22Rv1 (cell line): Measurements from ENCODE around the gene TBL2.

Experiments used
- H3K27ac ChIP-seq: fragments of 450-650 bp; 2 replicates; pipeline ENCODE4 v1.5.1; 2017
- CTCF ChIP-seq: fragments of 450-650 bp; IDR thresholded peaks from 2 replicates; pipeline ENCODE4 v1.5.1; 2017; ENCODE audit warnings: mild to moderate bottlenecking
- ZFX ChIP-seq: fragments of 450-650 bp; IDR thresholded peaks from 2 replicates; pipeline ENCODE4 v1.6.1; 2017; ENCODE audit warnings: antibody characterized with exemption, borderline replicate concordance

The TBL2 gene

GRCh38 chr7:73599916-73600315 lies 21.5 kb upstream of the TBL2 start:
- no peak for TF ChIP-seq CTCF
- TF ChIP-seq ZFX, result no peak
- no peak overlapping the region for H3K27ac ChIP-seq

- H3K27ac ChIP-seq, result no peak overlapping the region
- TF ChIP-seq CTCF (no peak), ZFX (no peak)
Measured at GRCh38 chr7:73599151-73599882, 20.9 kb upstream of the TBL2 start.

GRCh38 chr7:73597978-73598782 lies 19.8 kb upstream of the TBL2 start:
- TF ChIP-seq CTCF (no peak), ZFX (no peak)
- H3K27ac ChIP-seq, result no peak overlapping the region

GRCh38 chr7:73596191-73597065 lies 18.0 kb upstream of the TBL2 start:
- no peak overlapping the region for H3K27ac ChIP-seq
- TF ChIP-seq ZFX, result no peak
- TF ChIP-seq CTCF, result no peak

- TF ChIP-seq CTCF (no peak), ZFX (no peak)
- no peak overlapping the region for H3K27ac ChIP-seq
Measured at GRCh38 chr7:73595358-73595757, 17.0 kb upstream of the TBL2 start.

- no peak overlapping the region for H3K27ac ChIP-seq
- TF ChIP-seq CTCF (no peak), ZFX (no peak)
Measured at GRCh38 chr7:73593207-73594045, 15.0 kb upstream of the TBL2 start.
